Small intestine (tissue), 7 donors: ENCODE data around the gene CD320. TPM values are rescaled to one million over a fixed set of nuclear protein-coding genes. Genes with fewer than 3 reads are reported as not detected.
"Not testable (repeated sequence)": the region's sequence is repeated elsewhere in the genome, so short reads cannot be mapped to it uniquely, and the experiment has no call there.

Source experiments
- DNase-seq, 2 donors: peaks; one replicate each; pipeline versions ENCODE4 v3.0.0 to v3.0.0-alpha.2; 2013
- FAIRE-seq: peaks from 2 replicates; lab custom pipeline; 2012; peaks lifted over from hg19 to GRCh38; lab: Jason Lieb, UNC
- H3K27ac ChIP-seq, 3 donors: one replicate each; pipeline ENCODE4 v1.5.1; 2013; ENCODE audit warnings: low read length in 2 of 3, mild to moderate bottlenecking in 2 of 3, control low read depth in 1 of 3, inconsistent platforms in 1 of 3, low read depth in 1 of 3, moderate library complexity in 1 of 3
- H3K27me3 ChIP-seq, 3 donors: one replicate each; pipeline ENCODE4 v1.6.1; 2013; ENCODE audit warnings: low read length in 3 of 3, inconsistent platforms in 1 of 3; ENCODE audit not compliant: control insufficient read depth in 3 of 3, insufficient read depth in 3 of 3
- H3K36me3 ChIP-seq, 3 donors: one replicate each; pipeline ENCODE4 v1.6.1; 2013; ENCODE audit warnings: low read length in 3 of 3, inconsistent platforms in 1 of 3, low read depth in 1 of 3, mild to moderate bottlenecking in 1 of 3, moderate library complexity in 1 of 3; ENCODE audit not compliant: control insufficient read depth in 3 of 3, insufficient read depth in 2 of 3
- H3K4me1 ChIP-seq, 3 donors: one replicate each; pipeline ENCODE4 v1.6.1; 2013; ENCODE audit warnings: low read length in 2 of 3, inconsistent platforms in 1 of 3, low read depth in 1 of 3, mild to moderate bottlenecking in 1 of 3, moderate library complexity in 1 of 3; ENCODE audit not compliant: control insufficient read depth in 3 of 3, insufficient read depth in 2 of 3
- H3K4me3 ChIP-seq, 3 donors: one replicate each; pipeline ENCODE4 v1.5.1; 2013; ENCODE audit warnings: low read length in 3 of 3, control low read depth in 1 of 3, inconsistent platforms in 1 of 3, low read depth in 1 of 3, mild to moderate bottlenecking in 1 of 3, moderate library complexity in 1 of 3
- H3K9me3 ChIP-seq, 2 donors: one replicate each; pipeline ENCODE4 v1.6.1; 2013; ENCODE audit warnings: low read depth in 1 of 2, low read length in 1 of 2; ENCODE audit not compliant: control insufficient read depth in 2 of 2, insufficient read depth in 1 of 2
- WGBS, 3 donors: extraction: QIAGEN DNeasy Blood & Tissue Kit; methylation state at CpG; one replicate each; pipeline ENCODE4 v1.1.7; 2013; 5-methylcytosine and 5-hydroxymethylcytosine counted together
- polyA plus RNA-seq, 4 donors: library from polyadenylated mRNA; stranded (reverse) in 3 of 4; unstranded in 1 of 4; fragments of 200-250 nt in 3 of 4; fragments of 120-200 nt in 1 of 4; gene quantifications; one replicate each; pipeline versions ENCODE4 v1.2.1 to v1.2.3, GENCODE V29; 2013
- donor health status: healthy with polysubstance abuse.
- donor health status: control.
- donor health status: control.
- donor health status: Bipolar disorder and iron deficiency.
- donor health status: healthy.

CD320 gene
- polyA plus RNA-seq, 4 donors = 9.8 to 64.7 (median 17.1) TPM

DNA sequence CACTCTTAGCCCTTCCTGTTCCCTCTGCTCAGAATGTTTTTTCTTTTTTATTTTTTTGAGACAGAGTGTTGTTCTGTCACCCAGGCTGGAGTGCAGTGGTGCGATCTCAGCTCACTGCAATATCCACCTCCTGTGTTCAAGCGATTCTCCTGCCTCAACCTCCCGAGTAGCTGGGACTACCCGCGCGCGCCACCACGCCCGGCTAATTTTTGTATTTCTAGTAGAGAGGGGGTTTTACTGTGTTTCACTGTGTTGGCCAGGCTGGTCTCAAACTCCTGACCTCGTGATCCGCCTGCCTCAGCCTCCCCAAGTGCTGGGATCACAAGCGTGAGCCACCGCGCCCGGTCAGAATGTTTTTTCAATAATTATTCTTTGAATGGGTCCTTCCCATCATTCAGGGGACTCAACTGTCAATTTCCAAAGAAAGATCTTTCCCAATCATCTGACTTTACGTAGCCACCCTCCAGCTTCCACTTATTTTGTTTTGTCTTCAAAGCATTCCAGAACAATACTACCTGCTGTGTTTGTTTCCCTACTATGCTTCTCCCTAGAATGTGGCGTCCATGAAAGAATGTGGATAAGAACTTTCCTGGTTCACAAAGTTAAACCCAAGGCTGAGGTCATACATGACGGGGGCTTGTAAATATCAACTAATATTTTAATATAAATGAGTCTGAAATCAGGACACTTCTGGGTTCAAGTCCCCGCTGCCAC is 11.8 kb upstream of the CD320 start:
- peak overlapping the region; percentile 87 to 96 (median 89) for H3K27ac ChIP-seq
- no peak for DNase-seq
- H3K4me3 ChIP-seq = peak overlapping the region in 2 of 3 donors; percentile 95 to 100
- no peaks in the 10 kb centered on the region for H3K9me3 ChIP-seq
- no peak for FAIRE-seq
- peaks cover 5 to 18% (median 10%) of the 10 kb centered on the region in 3 donors for H3K4me1 ChIP-seq
- peaks cover 0 to 56% (median 8%) of the 10 kb centered on the region in 3 donors for H3K36me3 ChIP-seq
- no peaks in the 10 kb centered on the region for H3K27me3 ChIP-seq
- 80 to 84% (median 82%) methylated on average over 19 of the region's 19 CpGs for WGBS, 3 donors

DNA sequence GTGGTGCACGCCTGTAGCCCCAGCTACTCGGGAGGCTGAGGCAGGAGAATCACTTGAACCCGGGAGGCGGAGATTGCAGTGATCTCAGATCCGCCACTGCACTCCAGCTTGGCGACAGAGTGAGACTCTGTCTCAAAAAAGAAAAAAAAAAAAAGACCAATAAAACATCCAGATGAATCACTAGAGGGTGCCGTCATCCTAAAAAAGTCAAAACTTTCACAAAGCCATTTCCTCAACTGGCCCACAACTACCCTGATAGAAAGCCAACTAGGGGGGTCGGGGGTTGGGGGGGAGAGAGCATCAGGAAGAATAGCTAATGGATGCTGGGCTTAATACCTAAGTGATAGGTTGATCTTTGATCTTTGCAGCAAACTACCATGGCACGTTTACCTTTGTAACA is 10.7 kb upstream of the CD320 start:
- not testable (repeated sequence) for DNase-seq, H3K27ac ChIP-seq, H3K9me3 ChIP-seq, FAIRE-seq, H3K27me3 ChIP-seq, H3K4me3 ChIP-seq
- H3K4me1 ChIP-seq = peaks cover 5 to 18% (median 10%) of the 10 kb centered on the region in 3 donors
- peaks cover 0 to 56% (median 8%) of the 10 kb centered on the region in 3 donors for H3K36me3 ChIP-seq
- 74 to 78% (median 77%) methylated on average over 9 of the region's 9 CpGs for WGBS, 3 donors

DNA sequence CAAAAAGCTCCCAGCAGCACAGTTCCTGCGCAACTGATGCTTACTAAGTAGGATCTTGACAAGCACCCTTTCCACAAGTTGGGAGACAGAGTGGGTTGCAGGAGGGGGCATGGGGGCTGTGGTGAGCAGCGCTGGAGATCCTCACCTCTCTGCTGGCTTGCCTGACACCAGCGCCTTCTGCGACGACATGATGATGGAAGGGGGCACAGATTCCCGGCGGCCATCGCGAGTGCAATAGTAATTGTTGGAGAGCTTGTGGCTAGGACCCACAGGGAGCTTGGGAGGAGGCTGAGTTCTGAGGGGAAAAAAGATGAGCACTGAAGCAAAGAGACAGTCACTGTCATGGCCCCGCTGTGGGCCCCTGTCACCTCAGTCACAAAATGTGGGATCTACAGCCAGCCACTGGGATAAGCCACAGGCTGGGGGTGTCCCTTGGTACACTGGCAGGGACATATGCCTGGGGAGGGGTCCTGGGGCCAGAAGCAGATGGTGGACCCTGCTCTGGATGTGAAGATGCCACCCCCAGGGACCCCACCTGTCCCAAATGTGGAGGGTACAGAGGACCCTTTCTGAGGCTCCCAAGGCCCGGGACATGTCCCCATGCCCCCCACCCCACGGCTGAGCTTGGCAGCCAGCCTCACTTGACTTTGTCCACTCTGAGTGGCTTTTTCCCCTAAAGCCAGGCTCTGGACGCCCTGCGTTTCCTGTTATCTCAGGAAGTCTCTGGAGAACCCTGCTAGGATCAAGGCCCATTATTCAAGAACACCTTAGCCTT is 8.4 kb upstream of the CD320 start:
- peaks cover 0 to 63% (median 6%) of the 10 kb centered on the region in 3 donors for H3K36me3 ChIP-seq
- 83 to 93% (median 90%) methylated on average over 13 to 14 of the region's 14 CpGs for WGBS, 3 donors

DNA sequence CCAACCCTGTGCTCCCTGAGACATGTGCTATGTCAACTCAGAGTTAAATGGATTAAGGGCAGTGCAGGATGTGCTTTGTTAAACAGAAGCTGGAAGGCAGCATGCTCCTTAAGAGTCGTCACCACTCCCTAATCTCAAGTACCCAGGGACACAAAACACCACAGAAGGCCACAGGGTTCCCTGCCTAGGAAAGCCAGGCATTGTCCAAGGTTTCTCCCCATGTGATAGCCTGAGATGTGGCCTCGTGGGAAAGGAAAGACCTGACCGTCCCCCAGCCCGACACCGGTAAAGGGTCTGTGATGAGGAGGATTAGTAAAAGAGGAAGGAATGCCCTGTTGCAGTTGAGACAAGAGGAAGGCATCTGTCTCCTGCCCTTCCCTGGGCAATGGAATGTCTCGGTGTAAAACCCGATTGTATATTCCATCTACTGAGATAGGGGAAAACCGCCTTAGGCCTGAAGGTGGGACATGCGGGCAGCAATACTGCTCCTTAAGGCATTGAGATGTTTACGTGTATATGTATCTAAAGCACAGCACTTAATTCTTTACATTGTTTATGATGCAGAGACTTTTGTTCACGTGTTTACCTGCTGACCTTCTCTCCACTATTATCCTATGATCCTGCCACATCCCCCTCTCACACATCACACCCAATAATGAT is 7.0 kb upstream of the CD320 start:
- not testable (repeated sequence) for H3K9me3 ChIP-seq, H3K4me3 ChIP-seq, DNase-seq, H3K27me3 ChIP-seq, FAIRE-seq, H3K27ac ChIP-seq, H3K4me1 ChIP-seq
- H3K36me3 ChIP-seq = peaks cover 0 to 76% (median 6%) of the 10 kb centered on the region in 3 donors
- WGBS, 3 donors = 88 to 93% (median 90%) methylated on average over 11 of the region's 11 CpGs

More for the DNA sequence above, 8.4 kb upstream of the CD320 start:
- H3K4me3 ChIP-seq = no peak overlapping the region
- H3K27ac ChIP-seq = no peak overlapping the region
- DNase-seq (no peak), FAIRE-seq (no peak)
- H3K9me3 ChIP-seq = no peaks in the 10 kb centered on the region
- H3K4me1 ChIP-seq = peaks cover 0 to 8% (median 5%) of the 10 kb centered on the region in 3 donors
- H3K27me3 ChIP-seq = no peaks in the 10 kb centered on the region

DNA sequence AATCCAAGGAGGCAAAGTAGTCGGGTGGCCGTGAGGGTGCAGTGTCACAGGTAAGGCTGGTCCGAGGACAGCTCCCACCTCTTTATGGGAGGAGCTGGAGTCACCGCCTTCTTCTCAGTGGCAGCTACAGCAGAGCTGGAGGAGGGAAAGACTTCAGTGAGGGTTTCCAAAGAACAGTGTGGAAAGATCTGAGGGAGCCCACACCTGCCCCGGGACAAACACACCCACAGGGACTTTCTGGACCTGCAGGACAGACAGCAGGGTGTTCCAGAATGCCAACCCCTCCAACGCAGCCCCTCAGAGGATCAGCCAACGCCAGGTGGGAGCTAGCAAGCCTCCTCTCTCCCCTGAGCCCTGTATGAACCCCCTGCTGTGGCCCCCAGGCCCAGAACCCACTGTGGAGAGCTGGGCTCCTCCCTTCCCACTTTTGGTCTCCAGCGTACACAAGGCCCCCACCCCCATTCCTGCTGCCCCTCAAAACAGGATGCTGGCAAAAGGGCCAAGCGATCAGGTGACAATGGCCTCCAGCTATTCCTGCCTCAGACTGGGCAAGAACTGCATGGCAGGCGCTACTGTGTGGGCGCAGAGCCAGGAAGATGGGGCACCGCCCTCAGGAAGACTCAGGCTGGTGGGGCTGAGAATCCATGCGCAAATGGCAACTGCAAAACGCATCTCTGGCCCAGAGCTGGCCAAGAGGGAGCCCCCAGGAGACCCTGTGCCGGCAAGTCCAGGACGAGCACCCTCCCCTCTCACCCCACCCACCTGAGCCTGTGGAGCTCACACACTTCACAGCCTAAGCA is 3.5 kb upstream of the CD320 start:
- no peaks in the 10 kb centered on the region for H3K9me3 ChIP-seq
- H3K27ac ChIP-seq = no peak overlapping the region
- peak in 1 of 2 donors; percentile 22 for DNase-seq
- no peaks in the 10 kb centered on the region for H3K27me3 ChIP-seq
- H3K4me1 ChIP-seq = peaks cover 2 to 13% (median 4%) of the 10 kb centered on the region in 3 donors
- WGBS, 3 donors = 67 to 77% (median 71%) methylated on average over 15 to 16 of the region's 16 CpGs
- H3K36me3 ChIP-seq = peaks cover 0 to 76% (median 6%) of the 10 kb centered on the region in 3 donors
- no peak for FAIRE-seq
- no peak overlapping the region for H3K4me3 ChIP-seq

- no peak for DNase-seq
- Histone ChIP-seq H3K36me3 (peaks cover 0 to 71% (median 5%) of the 10 kb centered on the region in 3 donors), H3K27me3 (no peaks in the 10 kb centered on the region), H3K27ac (no peak overlapping the region), H3K9me3 (no peaks in the 10 kb centered on the region), H3K4me3 (no peak overlapping the region), H3K4me1 (peaks cover 3 to 20% (median 4%) of the 10 kb centered on the region in 3 donors)
- WGBS, 3 donors = 93 to 97% (median 93%) methylated on average over 16 to 17 of the region's 17 CpGs
- no peak for FAIRE-seq
Measured at GRCh38 chr19:8310342-8311055, 2.3 kb upstream of the CD320 start.

- Histone ChIP-seq H3K27ac (peak overlapping the region in 1 of 3 donors; percentile 64), H3K4me1 (peaks cover 3 to 20% (median 4%) of the 10 kb centered on the region in 3 donors), H3K27me3 (no peaks in the 10 kb centered on the region), H3K9me3 (no peaks in the 10 kb centered on the region), H3K4me3 (peak overlapping the region in 1 of 3 donors; percentile 47), H3K36me3 (peaks cover 0 to 69% (median 0%) of the 10 kb centered on the region in 3 donors)
- no peak for FAIRE-seq
- no peak for DNase-seq
- 66 to 75% (median 71%) methylated on average over 15 to 17 of the region's 17 CpGs for WGBS, 3 donors
Measured at GRCh38 chr19:8308891-8309291, 733 bp upstream of the CD320 start.
